Loucy (cell line): ENCODE measurements around the gene TMC5.

ENCODE experiments used
- H2AFZ ChIP-seq: fragments of 200-600 bp; sonication (generic); 2 replicates; pipeline ENCODE4 v1.6.0; 2016; ENCODE audit warnings: antibody characterized with exemption, mild to moderate bottlenecking, low read length, moderate library complexity
- H3F3A ChIP-seq: fragments of 200-600 bp; 2 replicates; pipeline ENCODE4 v1.6.0; 2016; ENCODE audit warnings: antibody characterized with exemption, low read depth, mild to moderate bottlenecking
- H3K27me3 ChIP-seq: fragments of 200-600 bp; sonication (generic); 2 replicates; pipeline ENCODE4 v1.6.1; 2014; ENCODE audit warnings: low read length, mild to moderate bottlenecking; ENCODE audit not compliant: insufficient read depth, poor library complexity, severe bottlenecking
- H3K36me3 ChIP-seq: fragments of 200-600 bp; sonication (generic); 2 replicates; pipeline ENCODE4 v1.6.1; 2016; ENCODE audit warnings: low read length; ENCODE audit not compliant: insufficient read depth
- H3K4me1 ChIP-seq: fragments of 200-600 bp; sonication (generic); 2 replicates; pipeline ENCODE4 v1.5.1; 2014; ENCODE audit warnings: low read length, mild to moderate bottlenecking; ENCODE audit not compliant: insufficient read depth, poor library complexity, severe bottlenecking
- H3K4me2 ChIP-seq: fragments of 200-600 bp; sonication (generic); 2 replicates; pipeline ENCODE4 v1.6.0; 2014; ENCODE audit warnings: antibody characterized with exemption, low read length, low read depth, mild to moderate bottlenecking; ENCODE audit not compliant: poor library complexity, severe bottlenecking
- H3K4me3 ChIP-seq: fragments of 200-600 bp; sonication (generic); 2 replicates; pipeline ENCODE4 v1.5.1; 2014; ENCODE audit warnings: low read length, mild to moderate bottlenecking, mixed read lengths; ENCODE audit not compliant: poor library complexity, severe bottlenecking
- H3K79me2 ChIP-seq: fragments of 200-600 bp; sonication (generic); 2 replicates; pipeline ENCODE4 v1.6.1; 2014; ENCODE audit warnings: low read length; ENCODE audit not compliant: insufficient read depth
- H3K9ac ChIP-seq: fragments of 200-600 bp; sonication (generic); 2 replicates; pipeline ENCODE4 v1.6.0; 2014; ENCODE audit warnings: mild to moderate bottlenecking, low read depth, low read length, moderate library complexity; ENCODE audit not compliant: poor library complexity, severe bottlenecking
- H3K9me2 ChIP-seq: fragments of 200-600 bp; sonication (generic); replicated peaks from 2 replicates; pipeline ENCODE4 v1.6.1; 2016; ENCODE audit warnings: low read depth, low read length, mixed read lengths
- H3K9me3 ChIP-seq: fragments of 200-600 bp; sonication (generic); 2 replicates; pipeline ENCODE4 v1.6.1; 2014; ENCODE audit warnings: mild to moderate bottlenecking, antibody characterized with exemption, low read length, low read depth; ENCODE audit not compliant: insufficient read depth
- H4K20me1 ChIP-seq: fragments of 200-600 bp; sonication (generic); 2 replicates; pipeline ENCODE4 v1.6.0; 2014; ENCODE audit warnings: antibody characterized with exemption, low read length, mild to moderate bottlenecking; ENCODE audit not compliant: insufficient read depth, poor library complexity, severe bottlenecking
- EZH2phosphoT487 ChIP-seq: fragments of 200-600 bp; IDR thresholded peaks from 2 replicates; pipeline ENCODE4 v1.6.1; 2018; ENCODE audit warnings: antibody characterized with exemption, mild to moderate bottlenecking, moderate library complexity, borderline replicate concordance
- TF ChIP-seq, protein P1 (sequence below): fragments of 200-600 bp; sonication (generic); conservative IDR thresholded peaks from 2 replicates; pipeline ENCODE4 v1.5.1; 2014; ENCODE audit warnings: mild to moderate bottlenecking, antibody characterized with exemption, low read length

The TMC5 gene

DNA sequence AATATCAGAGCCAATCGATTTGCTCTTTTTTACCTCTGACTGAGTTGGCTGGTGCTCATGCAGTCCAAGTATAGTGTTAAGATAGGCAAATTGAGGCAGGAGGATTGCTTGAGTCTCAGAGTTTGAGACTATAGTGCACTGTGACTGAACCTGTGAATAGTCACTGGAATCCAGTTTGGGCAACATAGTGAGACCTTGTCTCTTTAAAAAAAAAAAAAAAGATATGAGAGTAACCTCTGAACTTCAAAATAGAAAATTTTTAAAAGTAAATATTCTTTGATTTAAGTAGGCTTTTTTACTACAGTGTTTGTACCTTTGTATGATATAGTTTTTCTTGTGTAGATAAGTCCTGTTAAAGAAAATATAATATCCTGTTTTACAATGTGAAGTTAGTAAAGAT is 109.5 kb downstream of the TMC5 start:
- Histone ChIP-seq H3K9me2 (no peaks in the 10 kb centered on the region), H3K4me1 (peaks cover 41% of the 10 kb centered on the region), H3F3A (no peaks in the 10 kb centered on the region), H2AFZ (no peak overlapping the region), H3K9me3 (no peaks in the 10 kb centered on the region), H3K9ac (peak overlapping the region; percentile 95), H3K4me2 (peak overlapping the region; percentile 96), H3K4me3 (peak overlapping the region; percentile 89), H3K27me3 (peaks cover 7% of the 10 kb centered on the region), H4K20me1 (peaks cover 7% of the 10 kb centered on the region), H3K79me2 (peaks cover 50% of the 10 kb centered on the region), H3K36me3 (peaks cover 16% of the 10 kb centered on the region; the same call in 1 of the 2 replicates)
- TF ChIP-seq, protein P1, sequence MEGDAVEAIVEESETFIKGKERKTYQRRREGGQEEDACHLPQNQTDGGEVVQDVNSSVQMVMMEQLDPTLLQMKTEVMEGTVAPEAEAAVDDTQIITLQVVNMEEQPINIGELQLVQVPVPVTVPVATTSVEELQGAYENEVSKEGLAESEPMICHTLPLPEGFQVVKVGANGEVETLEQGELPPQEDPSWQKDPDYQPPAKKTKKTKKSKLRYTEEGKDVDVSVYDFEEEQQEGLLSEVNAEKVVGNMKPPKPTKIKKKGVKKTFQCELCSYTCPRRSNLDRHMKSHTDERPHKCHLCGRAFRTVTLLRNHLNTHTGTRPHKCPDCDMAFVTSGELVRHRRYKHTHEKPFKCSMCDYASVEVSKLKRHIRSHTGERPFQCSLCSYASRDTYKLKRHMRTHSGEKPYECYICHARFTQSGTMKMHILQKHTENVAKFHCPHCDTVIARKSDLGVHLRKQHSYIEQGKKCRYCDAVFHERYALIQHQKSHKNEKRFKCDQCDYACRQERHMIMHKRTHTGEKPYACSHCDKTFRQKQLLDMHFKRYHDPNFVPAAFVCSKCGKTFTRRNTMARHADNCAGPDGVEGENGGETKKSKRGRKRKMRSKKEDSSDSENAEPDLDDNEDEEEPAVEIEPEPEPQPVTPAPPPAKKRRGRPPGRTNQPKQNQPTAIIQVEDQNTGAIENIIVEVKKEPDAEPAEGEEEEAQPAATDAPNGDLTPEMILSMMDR: no peak
- TF ChIP-seq EZH2phosphoT487: no peak

- no peaks in the 10 kb centered on the region for H3F3A ChIP-seq
- H3K27me3 ChIP-seq: peaks cover 7% of the 10 kb centered on the region
- peaks cover 7% of the 10 kb centered on the region for H4K20me1 ChIP-seq
- no peaks in the 10 kb centered on the region for H3K9me2 ChIP-seq
- no peaks in the 10 kb centered on the region for H3K9me3 ChIP-seq
- H3K79me2 ChIP-seq: peaks cover 50% of the 10 kb centered on the region
- H3K9ac ChIP-seq: no peak overlapping the region
- H3K4me2 ChIP-seq: peak overlapping the region; percentile 96
- H2AFZ ChIP-seq: no peak overlapping the region
- peaks cover 21% of the 10 kb centered on the region; the same call in 1 of the 2 replicates for H3K36me3 ChIP-seq
- no peak overlapping the region for H3K4me3 ChIP-seq
- TF ChIP-seq, protein P1: no peak
- TF ChIP-seq EZH2phosphoT487: no peak
- peaks cover 37% of the 10 kb centered on the region for H3K4me1 ChIP-seq
These were observed 111.0 kb downstream of the TMC5 start for GRCh38 chr16:19528666-19529065.

- Histone ChIP-seq H3K4me3 (no peak overlapping the region), H4K20me1 (peaks cover 3% of the 10 kb centered on the region), H3K4me1 (peaks cover 15% of the 10 kb centered on the region), H2AFZ (no peak overlapping the region), H3K4me2 (no peak overlapping the region), H3F3A (no peaks in the 10 kb centered on the region), H3K9ac (no peak overlapping the region), H3K36me3 (peaks cover 39% of the 10 kb centered on the region; the same call in 1 of the 2 replicates), H3K79me2 (peaks cover 15% of the 10 kb centered on the region), H3K27me3 (no peaks in the 10 kb centered on the region), H3K9me2 (no peaks in the 10 kb centered on the region), H3K9me3 (no peaks in the 10 kb centered on the region)
- TF ChIP-seq, protein P1: no peak
- no peak for TF ChIP-seq EZH2phosphoT487
These were observed 114.9 kb downstream of the TMC5 start for GRCh38 chr16:19532601-19533000.
